K562 (cell line): ENCODE data around the gene LRRC19. TPM values are rescaled to one million over a fixed set of nuclear protein-coding genes. Genes with fewer than 3 reads are reported as not detected.

Experiments used
- E2F1 ChIP-seq: sonication (generic); formaldehyde crosslinking; IDR thresholded peaks from 2 replicates; pipeline ENCODE4 v1.8.1; 2023; ENCODE audit warnings: mild to moderate bottlenecking, missing genetic modification reagents, moderate library complexity
- FOXP4 ChIP-seq: sonication (generic); formaldehyde crosslinking; IDR thresholded peaks from 2 replicates; pipeline ENCODE4 v1.8.0; 2022; ENCODE audit warnings: mild to moderate bottlenecking, missing genetic modification reagents, borderline replicate concordance
- L3MBTL2 ChIP-seq: fragments of 450-650 bp; IDR thresholded peaks from 2 replicates; pipeline ENCODE4 v1.6.1; 2016; ENCODE audit warnings: mild to moderate bottlenecking, moderate library complexity
- NR2C2 ChIP-seq, 2 experiments: fragments of 200-800 bp in 1 of 2; sonication (Bioruptor generic) in 1 of 2; sonication (generic) in 1 of 2; formaldehyde crosslinking in 1 of 2; IDR thresholded peaks; 2 replicates each; pipeline versions ENCODE4 v1.6.1 to v1.8.0; 2016 to 2022; ENCODE audit warnings: mild to moderate bottlenecking in 1 of 2, missing compliant biosample characterization in 1 of 2, missing genetic modification characterization in 1 of 2, missing genetic modification reagents in 1 of 2
- RBM17 ChIP-seq: fragments of 200-400 bp; formaldehyde crosslinking; IDR thresholded peaks from 2 replicates; pipeline ENCODE4 v1.6.1; 2017; ENCODE audit warnings: low read depth, mild to moderate bottlenecking, low read length, borderline replicate concordance
- RERE ChIP-seq: sonication (generic); formaldehyde crosslinking; IDR thresholded peaks from 2 replicates; pipeline ENCODE4 v1.8.0; 2023; ENCODE audit warnings: missing genetic modification reagents, mild to moderate bottlenecking, borderline replicate concordance
- SIX5 ChIP-seq, 2 experiments: IDR thresholded peaks; 2 replicates each; pipeline ENCODE4 v1.6.1; 2011; ENCODE audit warnings: low read length in 2 of 2, borderline replicate concordance in 1 of 2, low read depth in 1 of 2, mild to moderate bottlenecking in 1 of 2, moderate library complexity in 1 of 2; ENCODE audit not compliant: insufficient read depth in 1 of 2
- TAF7 ChIP-seq: fragments of 450-650 bp; IDR thresholded peaks from 2 replicates; pipeline ENCODE4 v1.6.1; 2016; ENCODE audit warnings: missing genetic modification characterization, missing compliant biosample characterization
- ZNF280A ChIP-seq: fragments of 450-650 bp; IDR thresholded peaks from 2 replicates; pipeline ENCODE4 v1.6.1; 2018; ENCODE audit warnings: mild to moderate bottlenecking, low read depth; ENCODE audit not compliant: partially characterized antibody
- polyA plus RNA-seq, 8 experiments: library from polyadenylated mRNA; depleted of rRNA in 4 of 8; stranded (reverse) in 5 of 8; unstranded in 3 of 8; fragments of >200 nt; fragmentation: Nextera tagmentation in 2 of 8; fragmentation: Illumina TruSeq in 1 of 8; extraction: Ambion mirVana in 2 of 8; extraction: Trizol in 1 of 8; gene quantifications; 2 replicates each; pipeline versions ENCODE4 v1.2.1 to v1.2.3, GENCODE V29; 2011 to 2014; ENCODE audit warnings: inconsistent platforms in 1 of 8, missing spikeins in 1 of 8
- total RNA-seq, 7 experiments: library from RNA; depleted of rRNA in 6 of 7; stranded (reverse); fragments of >200 nt in 6 of 7; fragmentation: Illumina TruSeq in 2 of 7; extraction: Trizol in 2 of 7; gene quantifications; 2 replicates each; pipeline versions ENCODE4 v1.2.1 to v1.2.3, GENCODE V29; 2011 to 2021; ENCODE audit warnings: low replicate concordance in 1 of 7

The LRRC19 gene
- total and polyA plus RNA-seq, 9 of the 15 experiments (the other 6 are each of a cell fraction or from before 2014, with no cell fraction given), result not detected

GRCh38 chr9:26946753-26947727, 58.4 kb downstream of the LRRC19 start, which contains the start of gene PLAA (continued):
- TF ChIP-seq NR2C2 (CRISPR knock-in tag; IDR thresholded peaks at IDR 0.05) (no peak), NR2C2 (tag; IDR thresholded peaks at IDR 0.05) (peak; percentile 74), ZNF280A (no peak), TAF7 (tag) (0 out of 2 replicates have a peak, but pooled peaks have one; percentile 14), L3MBTL2 (no peak), RBM17 (no peak), FOXP4 (CRISPR knock-in tag) (no peak), E2F1 (no peak), RERE (CRISPR knock-in tag) (no peak), SIX5 (IDR thresholded peaks at IDR 0.05; ENCODE audit: borderline replicate concordance in 1 of 2, insufficient read depth in 1 of 2, low read depth in 1 of 2, low read length in 2 of 2) (peak; percentile 38 to 45; a peak in 2 of 4 replicates)
